GM12878 (cell line): Measurements from ENCODE around the gene KIAA0319L.

Experiments used
- FOS ChIP-seq: IDR thresholded peaks from 3 replicates; pipeline ENCODE4 v1.6.1; 2011; ENCODE audit warnings: borderline replicate concordance; ENCODE audit not compliant: insufficient read length; ENCODE audit errors: extremely low read depth
- KDM1A ChIP-seq: fragments of 200-600 bp; sonication (generic); IDR thresholded peaks from 2 replicates; pipeline ENCODE4 v1.6.1; 2016; ENCODE audit warnings: borderline replicate concordance
- NBN ChIP-seq: fragments of 450-650 bp; IDR thresholded peaks from 2 replicates; pipeline ENCODE4 v1.6.1; 2016
- TF ChIP-seq, protein P1 (sequence below): IDR thresholded peaks from 2 replicates; pipeline ENCODE4 v1.6.1; 2011; ENCODE audit warnings: mild to moderate bottlenecking, low read depth, low read length, moderate library complexity; ENCODE audit not compliant: insufficient replicate concordance

DNA sequence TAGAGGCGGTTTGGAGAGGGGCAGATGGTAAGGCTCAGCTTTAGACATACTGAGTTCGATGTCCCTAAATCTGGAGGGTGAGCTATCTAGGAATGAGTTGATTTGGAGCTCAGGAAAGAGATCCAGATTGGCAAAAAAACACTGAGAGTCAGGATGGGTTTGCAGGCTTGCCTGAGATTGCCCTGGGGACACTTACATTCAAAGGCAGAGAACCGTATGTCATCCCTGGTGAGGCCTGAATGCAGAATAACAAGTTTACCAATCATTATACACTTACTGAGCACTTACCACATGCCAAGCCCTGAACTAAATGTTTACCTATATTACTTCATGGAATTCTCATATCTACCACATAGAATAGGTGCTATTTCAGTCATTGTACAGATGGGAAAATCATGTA lies 43.4 kb upstream of the KIAA0319L start:
- TF ChIP-seq KDM1A, result no peak
- no peak for TF ChIP-seq FOS
- TF ChIP-seq NBN, result no peak
- TF ChIP-seq, protein P1, sequence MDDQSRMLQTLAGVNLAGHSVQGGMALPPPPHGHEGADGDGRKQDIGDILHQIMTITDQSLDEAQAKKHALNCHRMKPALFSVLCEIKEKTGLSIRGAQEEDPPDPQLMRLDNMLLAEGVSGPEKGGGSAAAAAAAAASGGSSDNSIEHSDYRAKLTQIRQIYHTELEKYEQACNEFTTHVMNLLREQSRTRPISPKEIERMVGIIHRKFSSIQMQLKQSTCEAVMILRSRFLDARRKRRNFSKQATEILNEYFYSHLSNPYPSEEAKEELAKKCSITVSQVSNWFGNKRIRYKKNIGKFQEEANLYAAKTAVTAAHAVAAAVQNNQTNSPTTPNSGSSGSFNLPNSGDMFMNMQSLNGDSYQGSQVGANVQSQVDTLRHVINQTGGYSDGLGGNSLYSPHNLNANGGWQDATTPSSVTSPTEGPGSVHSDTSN, result no peak
